Epidermal melanocyte (primary cell): Measurements from ENCODE around the gene ANKDD1B.
"Not testable (repeated sequence)": the region's sequence is repeated elsewhere in the genome, so short reads cannot be mapped to it uniquely, and the experiment has no call there.

Experiments
- DNase-seq: peaks from one replicate; pipeline ENCODE4 v3.0.0; 2011; ENCODE audit warnings: low spot score; ENCODE audit not compliant: insufficient read length

ANKDD1B gene

DNA sequence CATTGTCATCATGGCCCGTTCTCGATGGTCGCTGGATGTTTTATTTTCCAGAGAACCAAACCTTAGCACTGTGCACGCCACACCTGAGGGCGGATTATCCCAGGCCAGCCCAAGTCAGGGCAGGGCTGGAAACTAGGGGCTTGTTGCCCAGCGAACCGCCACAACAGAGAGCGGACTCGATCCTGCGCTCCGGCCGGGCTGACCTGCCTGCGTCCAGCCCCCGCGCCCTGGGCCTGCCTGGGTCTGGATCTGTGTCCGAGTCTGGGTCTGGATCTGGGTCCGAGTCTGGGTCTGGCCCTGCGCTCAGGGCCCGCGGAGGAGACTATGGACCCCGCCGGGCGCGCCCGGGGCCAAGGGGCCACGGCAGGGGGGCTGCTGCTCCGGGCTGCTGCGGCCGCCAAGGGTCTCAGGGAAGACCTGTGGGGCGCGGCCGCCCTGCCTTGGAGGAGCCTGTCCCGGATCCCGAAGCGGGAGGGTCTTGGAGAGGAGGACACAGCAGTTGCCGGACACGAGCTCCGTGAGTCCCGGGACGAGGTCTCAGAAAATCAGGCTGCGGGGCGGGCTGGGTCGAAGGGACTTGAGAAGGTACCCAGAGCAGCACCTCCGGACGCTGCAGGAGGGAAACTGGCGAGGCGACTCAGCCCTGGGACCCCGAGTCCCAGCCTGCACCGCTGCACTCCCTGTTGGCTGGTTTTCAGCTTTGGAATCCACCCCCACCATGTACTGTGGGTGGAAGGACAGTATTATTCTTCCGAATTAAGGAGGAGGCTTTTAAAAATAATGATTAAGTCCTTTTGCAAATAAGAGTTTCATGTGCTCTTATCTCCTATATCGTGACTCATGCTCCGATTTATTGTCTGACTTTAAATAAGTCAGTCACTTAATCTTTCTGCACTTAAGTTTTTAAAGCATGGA lies at the start of gene ANKDD1B:
ANKDD1B (plus strand) TSS at position 143 of the 915 bp plus-strand sequence; CDS start at position 325, 182 bp downstream.
- no peak for DNase-seq

DNA sequence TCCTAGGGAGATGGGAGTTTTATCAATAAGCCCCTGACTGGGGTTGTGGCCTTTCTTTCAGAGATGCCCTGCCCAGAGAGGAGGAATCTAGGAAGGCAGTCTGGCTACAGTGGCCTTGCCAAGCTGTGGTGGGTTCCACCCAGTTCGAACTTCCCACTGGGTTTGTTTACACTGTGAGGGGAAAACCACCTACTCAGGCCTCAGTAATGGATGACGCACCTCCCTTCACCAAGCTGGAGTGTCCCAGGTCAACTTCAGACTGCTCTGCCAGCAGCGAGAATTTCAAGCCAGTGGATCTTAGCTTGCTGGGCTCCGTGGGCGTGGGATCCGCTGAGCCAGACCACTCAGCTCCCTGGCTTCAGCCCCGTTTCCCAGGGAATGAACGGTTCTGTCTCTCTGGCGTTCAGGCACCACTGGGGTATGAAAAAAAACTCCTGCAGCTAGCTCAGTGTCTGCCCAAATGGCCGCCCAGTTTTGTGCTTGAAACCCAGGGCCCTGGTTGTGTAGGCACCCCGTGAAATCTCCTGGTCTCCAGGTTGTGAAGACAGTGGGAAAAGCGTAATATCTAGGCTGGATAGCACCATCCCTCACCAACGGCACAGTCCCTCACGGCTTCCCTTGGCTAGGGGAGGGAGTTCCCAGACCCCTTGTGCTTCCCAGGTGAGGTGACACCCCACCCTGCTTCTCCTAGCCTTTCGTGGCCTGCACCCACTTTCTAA lies 45.1 kb upstream of the ANKDD1B start:
- DNase-seq = not testable (repeated sequence)

DNA sequence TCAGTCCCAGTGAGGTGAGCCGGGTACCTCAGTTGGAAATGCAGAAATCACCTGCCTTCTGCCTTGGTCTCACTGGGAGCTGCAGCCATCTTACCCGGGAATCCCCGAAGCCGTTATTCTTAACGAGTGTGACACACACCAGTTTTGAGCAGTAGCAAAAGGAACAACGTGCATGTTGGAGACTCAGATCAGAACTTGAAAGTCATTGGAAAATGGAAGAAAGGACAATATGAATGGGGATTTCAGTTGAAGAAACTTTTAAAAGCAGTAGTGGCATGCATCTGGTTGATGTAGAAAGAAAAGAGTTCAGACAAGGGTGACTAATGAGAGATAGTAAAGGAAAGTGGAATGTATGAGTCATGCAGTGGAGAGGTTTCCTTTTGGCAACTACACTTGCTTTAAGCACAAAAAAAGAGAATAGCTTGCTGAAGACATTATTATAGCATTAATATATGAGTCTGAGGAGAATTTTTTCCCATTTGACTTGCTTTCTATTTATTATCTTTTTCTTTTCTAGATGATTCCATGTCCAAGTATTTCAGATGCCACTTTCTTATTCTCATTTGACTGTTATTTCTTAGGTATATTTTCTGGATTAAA lies 44.4 kb upstream of the ANKDD1B start:
- DNase-seq = peak; percentile 44

DNA sequence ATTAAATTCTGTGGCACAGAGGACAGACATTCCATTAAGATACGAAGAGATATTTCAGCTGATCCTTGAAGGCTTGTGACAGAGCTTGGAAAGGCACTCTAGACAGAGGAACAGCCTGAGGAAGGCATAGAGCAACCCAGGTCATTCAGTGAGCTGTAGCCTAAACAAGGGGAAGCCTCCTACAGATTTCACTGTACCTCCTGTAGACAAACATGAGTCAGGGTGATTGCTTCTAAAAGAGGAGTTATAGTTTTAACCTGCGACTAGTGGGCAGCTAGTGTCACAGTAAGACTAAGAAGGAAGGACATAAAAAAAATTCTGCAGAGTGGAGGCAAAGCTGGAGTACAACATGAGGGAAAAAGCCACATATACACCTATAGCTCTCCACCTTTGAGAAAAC lies 43.5 kb upstream of the ANKDD1B start:
- no peak for DNase-seq

DNA sequence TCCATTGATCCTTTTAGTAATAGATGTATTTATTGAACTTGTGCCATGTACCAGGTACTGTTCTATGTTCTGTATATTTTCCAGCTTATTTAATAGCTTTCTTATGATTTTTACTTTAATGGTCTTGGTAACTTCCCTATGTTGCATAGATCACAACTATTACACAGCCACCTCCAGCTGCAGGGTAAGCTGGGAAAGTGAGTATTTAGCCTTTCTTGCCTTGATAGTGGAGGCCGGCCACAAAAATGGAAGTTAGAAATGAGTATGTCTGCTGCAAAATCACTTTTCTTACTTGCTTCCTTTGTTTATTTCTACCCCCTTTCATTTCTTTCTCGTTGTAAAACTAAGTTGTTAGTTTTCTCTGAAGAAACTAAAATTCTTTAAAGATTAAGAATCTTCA lies 43.1 kb upstream of the ANKDD1B start:
- DNase-seq = no peak

DNA sequence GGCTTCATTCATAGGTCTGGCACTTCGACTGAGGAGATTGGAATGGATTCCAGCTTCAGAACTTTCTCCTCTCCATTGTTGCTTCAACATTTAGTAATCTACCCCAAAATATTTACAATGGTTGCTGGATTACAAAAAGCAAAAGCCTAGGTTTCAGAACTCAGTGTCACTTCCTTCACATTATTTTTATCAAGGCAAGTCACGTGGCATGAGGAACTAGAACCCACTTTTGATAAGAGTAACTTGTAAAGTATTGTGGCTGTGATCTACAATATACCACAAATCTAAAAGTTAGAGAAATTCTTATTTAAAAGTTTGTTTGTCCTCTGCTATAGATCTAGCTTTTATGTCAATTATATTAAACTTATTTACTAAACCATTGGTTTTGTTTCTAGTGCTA lies 39.7 kb upstream of the ANKDD1B start:
- no peak for DNase-seq

DNA sequence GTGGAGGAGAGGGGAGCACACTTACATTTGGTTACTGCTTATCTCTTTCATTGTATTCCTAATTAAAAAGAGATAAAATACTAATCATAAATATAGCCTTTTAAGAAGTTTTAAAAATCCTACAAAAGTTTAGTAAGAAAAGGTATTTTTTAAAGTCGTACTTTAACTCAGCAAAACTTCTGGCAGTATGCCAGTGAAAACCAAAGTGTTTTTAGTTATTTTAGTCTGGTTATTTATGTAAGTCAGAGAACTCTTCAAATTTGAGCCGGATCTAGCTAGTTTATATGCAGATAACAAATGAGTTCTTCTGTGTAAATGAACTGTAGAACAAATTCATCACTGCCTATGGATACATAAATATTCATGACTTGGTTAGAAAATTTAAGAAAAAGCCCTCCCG lies 36.5 kb upstream of the ANKDD1B start:
- no peak for DNase-seq

DNA sequence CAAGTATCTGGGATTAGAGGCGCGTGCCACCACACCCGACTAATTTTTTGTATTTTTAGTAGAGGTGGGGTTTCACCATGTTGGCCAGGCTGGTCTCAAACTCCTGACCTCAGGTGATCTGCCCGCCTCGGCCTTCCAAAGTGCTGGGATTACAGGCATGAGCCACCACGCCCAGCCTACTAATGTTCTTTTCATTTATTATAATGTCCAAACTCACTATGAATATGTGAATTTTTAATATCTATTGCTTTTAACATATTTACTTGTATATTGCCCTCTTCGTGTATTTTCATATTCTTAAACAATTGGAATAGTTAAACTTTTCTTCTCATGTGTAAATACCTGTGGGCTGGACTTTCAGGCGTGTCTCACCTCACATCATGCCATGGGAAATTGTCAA lies 33.0 kb upstream of the ANKDD1B start:
- DNase-seq = not testable (repeated sequence)

DNA sequence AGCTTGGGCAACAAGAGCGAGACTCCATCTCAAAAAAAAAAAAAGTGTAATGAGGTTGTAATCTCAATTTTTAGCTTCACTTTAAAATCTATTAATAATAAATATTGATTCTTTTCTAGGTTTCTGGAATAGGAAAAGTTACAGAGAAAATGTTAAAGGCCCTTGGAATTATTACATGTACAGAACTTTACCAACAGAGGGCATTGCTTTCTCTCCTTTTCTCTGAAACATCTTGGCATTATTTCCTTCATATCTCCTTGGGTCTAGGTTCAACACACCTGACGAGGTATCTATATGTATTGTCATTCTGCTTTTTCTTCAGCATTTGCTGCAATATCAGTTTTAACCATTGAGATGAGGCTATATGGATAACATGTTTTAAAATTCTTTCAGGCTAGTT lies 26.6 kb upstream of the ANKDD1B start:
- DNase-seq = no peak

DNA sequence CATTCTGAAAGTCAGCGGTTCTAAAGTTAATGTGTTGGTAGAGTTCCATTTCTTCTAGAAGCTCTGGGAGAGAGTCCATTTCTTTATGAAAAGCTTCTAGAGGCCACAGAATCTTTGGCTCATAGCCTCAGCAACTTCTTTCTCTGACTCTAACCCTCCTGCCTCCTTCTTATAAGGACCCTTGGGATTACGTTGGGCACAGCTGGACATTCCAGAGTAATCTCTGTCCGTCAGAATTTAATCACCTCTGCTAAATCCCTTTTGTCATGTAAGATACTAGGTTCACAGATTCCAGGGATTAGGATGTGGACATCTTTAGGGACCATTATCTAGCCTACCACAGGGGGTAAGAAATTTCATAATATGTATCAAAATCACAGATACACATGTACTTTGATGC lies 22.6 kb upstream of the ANKDD1B start:
- DNase-seq = no peak

DNA sequence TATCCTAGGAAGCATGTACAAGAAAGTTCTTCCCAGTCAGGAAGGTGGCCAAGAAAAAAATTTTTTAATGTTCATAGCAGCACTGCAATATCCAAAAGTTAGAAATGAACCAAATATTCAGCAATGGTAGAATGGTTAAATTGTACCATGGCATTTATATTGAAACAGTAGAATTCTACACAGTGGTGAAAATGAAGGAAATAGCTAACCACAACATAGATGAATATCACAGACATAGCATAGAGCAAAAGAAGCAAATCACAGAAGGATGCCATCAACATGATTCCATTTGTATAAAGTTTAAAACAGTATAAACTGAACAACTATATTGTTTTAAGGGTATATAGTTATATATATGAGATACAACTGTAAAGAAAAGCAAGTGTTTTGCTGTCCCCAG lies 10.7 kb upstream of the ANKDD1B start:
- no peak for DNase-seq

DNA sequence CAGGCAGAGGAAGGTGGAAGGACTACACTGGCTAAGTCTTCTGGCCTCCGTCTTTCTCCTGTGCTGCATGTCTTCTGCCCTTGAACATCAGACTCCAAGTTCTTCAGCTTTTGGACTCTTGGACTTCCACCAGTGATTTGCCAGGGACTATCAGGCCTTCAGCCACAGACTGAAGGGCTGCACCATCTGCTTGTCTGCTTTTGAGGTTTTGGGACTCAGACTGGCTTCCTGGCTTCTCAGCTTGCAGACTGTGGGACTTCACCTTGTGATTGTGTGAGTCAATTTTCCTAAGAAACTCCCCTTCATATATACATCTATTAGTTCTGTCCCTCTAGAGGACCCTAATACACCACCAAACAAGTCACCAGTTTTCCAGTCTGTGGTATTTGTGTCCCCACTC lies 9.7 kb upstream of the ANKDD1B start:
- DNase-seq = no peak

DNA sequence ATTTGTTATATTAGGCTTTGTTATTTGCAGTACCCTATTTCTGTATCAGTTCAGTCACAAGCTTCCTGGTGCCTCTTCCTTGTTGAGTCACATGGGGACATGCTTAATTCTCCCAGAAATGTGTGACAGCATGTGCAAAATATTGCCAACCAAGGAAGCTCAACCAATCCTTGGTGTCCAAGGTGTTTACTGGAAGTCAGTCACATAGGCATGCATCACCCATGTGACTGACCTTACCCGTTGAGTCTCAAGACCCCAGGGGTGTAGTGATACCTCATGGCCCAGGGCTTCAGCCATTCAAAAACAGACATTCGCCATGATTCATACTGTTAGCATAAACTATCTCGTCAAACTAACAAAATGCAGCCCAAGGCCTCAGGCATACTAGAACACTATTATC lies 9.3 kb upstream of the ANKDD1B start:
- no peak for DNase-seq

DNA sequence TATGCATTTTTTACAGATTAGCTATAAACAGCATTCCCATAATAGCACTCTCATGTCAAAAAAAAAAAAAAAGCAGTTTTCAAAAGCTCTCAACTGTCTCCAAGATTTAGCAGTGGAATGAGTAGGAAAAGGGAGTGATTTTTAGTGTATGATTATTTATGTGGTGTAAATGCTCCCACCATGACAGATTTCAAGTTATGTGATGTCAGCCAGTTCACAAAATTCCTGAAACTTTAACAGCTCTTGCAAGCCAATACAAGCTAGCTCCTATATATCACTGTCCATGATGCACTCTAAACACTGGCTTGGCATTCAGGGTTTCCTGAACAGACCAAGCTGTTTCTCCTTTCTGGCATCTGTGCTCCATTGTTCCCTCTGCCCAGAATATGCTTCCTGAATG lies 7.9 kb upstream of the ANKDD1B start:
- no peak for DNase-seq

DNA sequence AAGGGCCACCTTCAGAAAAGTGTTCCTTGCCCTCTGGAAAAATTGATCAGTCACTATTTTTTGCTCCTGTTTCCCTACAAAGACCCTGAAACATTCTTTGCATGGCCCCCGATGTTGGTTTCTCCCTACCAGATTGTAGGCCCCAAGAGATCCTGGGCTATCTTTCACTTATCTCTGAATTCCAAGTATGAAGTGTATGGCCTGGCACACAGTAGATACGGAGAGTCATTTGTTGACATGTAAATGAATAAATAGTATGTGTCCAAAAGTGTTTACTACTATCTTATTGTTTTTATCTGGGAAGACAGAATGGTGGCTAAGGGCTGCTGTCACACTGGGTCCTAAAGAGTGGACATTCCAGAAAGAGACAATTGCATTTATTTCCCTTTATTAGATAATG lies 7.4 kb upstream of the ANKDD1B start:
- no peak for DNase-seq

DNA sequence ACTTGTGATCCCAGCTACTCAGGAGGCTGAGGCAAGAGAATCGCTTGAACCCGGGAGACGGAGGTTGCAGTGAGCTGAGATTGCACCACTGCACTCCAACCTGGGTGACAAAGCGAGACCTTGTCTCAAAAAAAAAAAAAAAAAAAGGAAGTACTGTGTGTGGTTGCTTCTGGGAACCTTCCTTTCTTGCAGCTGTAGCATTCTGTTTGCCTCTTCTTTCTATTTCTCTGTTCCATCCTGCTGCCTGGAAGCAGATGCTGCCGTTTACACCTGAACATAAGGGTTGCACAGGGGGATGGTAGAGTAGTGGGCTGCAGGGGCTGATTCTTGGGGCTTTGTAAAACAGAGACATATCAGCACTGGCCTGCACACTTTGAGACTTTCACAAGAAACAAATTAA lies 3.9 kb upstream of the ANKDD1B start:
- not testable (repeated sequence) for DNase-seq

DNA sequence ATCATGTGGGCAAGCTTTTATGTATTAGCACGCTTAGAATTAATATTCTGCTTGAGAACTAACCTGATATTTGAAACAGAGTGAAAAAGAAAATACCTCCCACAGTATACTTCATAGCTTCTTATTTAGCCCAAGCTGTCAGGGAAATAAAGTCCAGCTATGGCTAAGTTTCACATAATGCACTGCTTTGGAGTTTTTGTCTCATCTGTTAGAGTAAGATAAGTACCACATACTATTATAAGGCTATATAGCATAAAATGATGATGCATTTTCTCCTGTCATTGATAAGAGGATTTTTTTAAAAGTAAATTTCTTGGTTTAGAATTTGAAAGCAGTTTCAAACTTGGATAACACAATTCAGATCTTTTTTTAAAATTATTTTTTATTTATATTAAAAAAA lies 2.4 kb upstream of the ANKDD1B start:
- no peak for DNase-seq

DNA sequence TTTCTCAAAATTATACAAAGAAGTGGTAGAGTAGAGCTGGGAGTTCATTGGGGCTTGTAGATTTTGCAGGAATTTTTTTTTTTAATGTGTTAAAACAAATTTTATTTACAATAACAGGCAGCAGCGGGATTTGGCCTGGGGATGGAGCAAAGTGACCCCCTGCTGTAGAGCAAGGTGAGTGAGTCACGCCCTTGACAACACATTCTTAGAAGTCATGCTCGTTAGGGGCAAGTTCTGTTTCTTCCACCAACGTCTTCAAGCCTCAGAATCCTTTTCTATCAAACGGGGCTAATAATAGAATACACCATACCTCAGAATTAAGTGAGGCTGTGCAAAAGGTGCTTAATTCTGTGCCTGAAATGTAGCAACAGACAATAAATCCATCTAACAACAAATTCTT lies 1.1 kb upstream of the ANKDD1B start:
- no peak for DNase-seq

DNA sequence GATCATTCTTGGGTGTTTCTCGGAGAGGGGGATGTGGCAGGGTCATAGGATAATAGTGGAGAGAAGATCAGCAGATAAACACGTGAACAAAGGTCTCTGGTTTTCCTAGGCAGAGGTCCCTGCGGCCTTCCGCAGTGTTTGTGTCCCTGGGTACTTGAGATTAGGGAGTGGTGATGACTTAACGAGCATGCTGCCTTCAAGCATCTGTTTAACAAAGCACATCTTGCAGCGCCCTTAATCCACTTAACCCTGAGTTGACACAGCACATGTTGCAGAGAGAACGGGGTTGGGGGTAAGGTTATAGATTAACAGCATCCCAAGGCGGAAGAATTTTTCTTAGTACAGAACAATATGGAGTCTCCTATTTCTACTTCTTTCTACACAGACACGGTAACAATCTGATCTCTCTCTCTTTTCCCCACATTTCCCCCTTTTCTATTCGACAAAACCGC lies 368 bp upstream of the ANKDD1B start:
- DNase-seq = not testable (repeated sequence)

DNA sequence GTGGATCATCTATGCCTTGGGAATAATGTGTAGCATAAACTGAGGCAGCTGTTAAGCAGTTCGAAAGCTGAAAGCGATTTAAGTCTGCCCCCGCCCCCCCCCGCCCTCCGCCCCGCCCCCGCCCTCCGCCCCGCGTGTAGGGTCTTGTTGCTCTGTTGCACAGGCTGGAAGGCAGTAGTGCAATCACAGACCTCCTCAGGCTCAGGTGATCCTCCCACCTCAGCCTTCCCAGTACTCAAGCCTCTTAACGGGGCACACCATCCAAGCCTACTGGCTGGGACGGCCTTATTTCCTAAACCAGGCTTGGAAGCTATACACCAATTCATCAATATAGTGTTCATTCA lies 945 bp downstream of the ANKDD1B start:
- DNase-seq = no peak

DNA sequence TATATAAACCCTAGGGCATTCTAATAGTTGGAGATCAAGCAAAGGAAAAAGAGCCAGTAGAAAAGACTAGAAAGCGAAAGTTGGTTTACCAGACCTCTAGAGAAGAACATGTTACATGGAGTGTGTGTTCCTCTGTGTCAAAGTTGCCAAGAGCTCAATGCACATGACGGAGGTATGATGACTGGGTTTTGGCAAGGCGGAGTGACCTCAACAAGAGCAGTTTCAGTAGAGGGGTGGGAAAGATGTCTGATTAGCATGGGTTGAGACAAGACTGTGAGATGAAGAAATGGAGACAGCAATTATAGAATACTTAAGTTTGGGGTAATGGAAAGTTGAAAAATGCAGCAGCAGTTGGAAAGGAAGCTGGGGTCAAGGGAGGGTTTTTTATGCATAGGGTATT lies 1.6 kb downstream of the ANKDD1B start:
- no peak for DNase-seq

DNA sequence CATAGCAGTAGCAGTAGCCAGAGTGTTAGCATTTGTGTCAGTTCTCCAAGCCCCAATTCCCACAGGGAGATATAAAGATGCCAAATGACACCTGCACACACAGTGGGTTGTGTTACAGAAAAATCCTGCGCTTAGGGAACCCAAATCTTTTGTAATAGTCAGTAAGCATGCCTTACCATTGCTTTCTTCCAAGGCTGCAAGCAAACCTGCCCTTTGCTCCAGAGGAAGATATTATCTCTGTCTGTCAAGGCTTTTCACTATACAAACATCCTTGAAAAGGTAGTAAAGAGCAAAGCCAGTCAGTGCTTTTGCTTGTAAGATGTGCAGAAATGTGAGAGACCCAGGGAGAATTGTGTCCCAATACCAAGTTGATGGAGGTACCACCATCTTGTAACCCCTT lies 2.9 kb downstream of the ANKDD1B start:
- no peak for DNase-seq
